ENCODE results near the gene KCTD1. TPM values are rescaled to one million over a fixed set of nuclear protein-coding genes. Genes with fewer than 3 reads are reported as not detected.

The KCTD1 gene
- total and polyA plus RNA-seq, 2 donors from 2014 or later, result 48.5 to 83.7 TPM

GRCh38 chr18:26491194-26491816 is 57.0 kb downstream of the KCTD1 start:
- H3K36me3 ChIP-seq (ENCODE audit: control insufficient read depth in 2 of 3, insufficient read depth in 3 of 3, low read length in 3 of 3), result peaks cover 0 to 2% (median 0%) of the 10 kb centered on the region in 3 donors

GRCh38 chr18:26489881-26490280 is 58.5 kb downstream of the KCTD1 start:
- H3K27ac ChIP-seq (ENCODE audit: low read depth in 2 of 2, low read length in 2 of 2), result no peak overlapping the region
- intact Hi-C loops (cut with DNase I), result no loop called here
- no peak for FAIRE-seq
- H3K4me1 ChIP-seq (ENCODE audit: control insufficient read depth in 2 of 3, insufficient read depth in 2 of 3, low read depth in 1 of 3, low read length in 3 of 3), result no peaks in the 10 kb centered on the region
- H3K9me3 ChIP-seq (ENCODE audit: control insufficient read depth in 2 of 3, insufficient read depth in 1 of 3, low read length in 3 of 3), result no peaks in the 10 kb centered on the region
- no peak for TF ChIP-seq CTCF (IDR thresholded peaks at IDR 0.05; ENCODE audit: borderline replicate concordance, extremely low read depth, insufficient read depth)
- no peak overlapping the region for H3K9ac ChIP-seq (ENCODE audit: low read length in 3 of 3)
- no peak overlapping the region for H3K4me3 ChIP-seq (ENCODE audit: low read length in 3 of 3)
- H3K27me3 ChIP-seq (ENCODE audit: control insufficient read depth, insufficient read depth, low read length), result no peaks in the 10 kb centered on the region
- no peak for DNase-seq
- H3K36me3 ChIP-seq (ENCODE audit: control insufficient read depth in 2 of 3, insufficient read depth in 3 of 3, low read length in 3 of 3), result peaks cover 0 to 2% (median 0%) of the 10 kb centered on the region in 3 donors

More at GRCh38 chr18:26491194-26491816, 57.0 kb downstream of the KCTD1 start:
- TF ChIP-seq CTCF (IDR thresholded peaks at IDR 0.05; ENCODE audit: borderline replicate concordance, extremely low read depth, insufficient read depth), result no peak
- Histone ChIP-seq H3K4me3 (ENCODE audit: low read length in 3 of 3) (no peak overlapping the region), H3K9ac (ENCODE audit: low read length in 3 of 3) (no peak overlapping the region), H3K4me1 (ENCODE audit: control insufficient read depth in 2 of 3, insufficient read depth in 2 of 3, low read depth in 1 of 3, low read length in 3 of 3) (no peaks in the 10 kb centered on the region), H3K27me3 (ENCODE audit: control insufficient read depth, insufficient read depth, low read length) (no peaks in the 10 kb centered on the region), H3K9me3 (ENCODE audit: control insufficient read depth in 2 of 3, insufficient read depth in 1 of 3, low read length in 3 of 3) (no peaks in the 10 kb centered on the region), H3K27ac (ENCODE audit: low read depth in 2 of 2, low read length in 2 of 2) (no peak overlapping the region)
- intact Hi-C loops (cut with DNase I), result no loop called here
- DNase-seq, result no peak
- no peak for FAIRE-seq

- TF ChIP-seq CTCF (IDR thresholded peaks at IDR 0.05; ENCODE audit: borderline replicate concordance, extremely low read depth, insufficient read depth), result no peak
- Histone ChIP-seq H3K36me3 (ENCODE audit: control insufficient read depth in 2 of 3, insufficient read depth in 3 of 3, low read length in 3 of 3) (peaks cover 0 to 2% (median 0%) of the 10 kb centered on the region in 3 donors), H3K27me3 (ENCODE audit: control insufficient read depth, insufficient read depth, low read length) (no peaks in the 10 kb centered on the region), H3K9ac (ENCODE audit: low read length in 3 of 3) (no peak overlapping the region), H3K4me1 (ENCODE audit: control insufficient read depth in 2 of 3, insufficient read depth in 2 of 3, low read depth in 1 of 3, low read length in 3 of 3) (no peaks in the 10 kb centered on the region), H3K4me3 (ENCODE audit: low read length in 3 of 3) (no peak overlapping the region), H3K9me3 (ENCODE audit: control insufficient read depth in 2 of 3, insufficient read depth in 1 of 3, low read length in 3 of 3) (no peaks in the 10 kb centered on the region), H3K27ac (ENCODE audit: low read depth in 2 of 2, low read length in 2 of 2) (no peak overlapping the region)
- intact Hi-C loops (cut with DNase I), result no loop called here
- no peak for FAIRE-seq
- no peak for DNase-seq
Measured at GRCh38 chr18:26489191-26489590, 59.2 kb downstream of the KCTD1 start.

Measured in kidney (tissue), 14 donors.